Motor neuron (in vitro differentiated cells): ENCODE results near the gene AGBL4. TPM values are rescaled to one million over a fixed set of nuclear protein-coding genes. Genes with fewer than 3 reads are reported as not detected.

Source experiments
- total RNA-seq, 8 experiments: library from RNA; unstranded; fragments of 300-600 nt; gene quantifications; 2 replicates each; pipeline versions ENCODE4 v1.2.3 to v1.2.4, GENCODE V29; 2022

Gene AGBL4
- total RNA-seq, 8 experiments from 2014 or later: 0.10 to 4.5 (median 1.9) TPM

Other genes with a start within 250 kb of the AGBL4 start
- gene ELAVL4, start 85.0 kb upstream of the AGBL4 start, total RNA-seq: 100 to 1,000 TPM in 4 of 8 experiments, 10 to 100 TPM in 1, 1 to 10 TPM in 1, under 1 TPM in 1, not detected in 1; 0.13 to 281 (median 169) TPM